Fibroblast of pulmonary artery (primary cell): ENCODE data around the gene ZFP36L2.
"Not testable (repeated sequence)": the region's sequence is repeated elsewhere in the genome, so short reads cannot be mapped to it uniquely, and the experiment has no call there.

Source experiments
- DNase-seq: peaks from one replicate; pipeline ENCODE4 v3.0.0-alpha.2; 2010; ENCODE audit warnings: low read depth
- H3K4me3 ChIP-seq: replicated peaks from 2 replicates; pipeline ENCODE4 v1.5.1; 2011; ENCODE audit warnings: low read depth, mild to moderate bottlenecking, control low read depth, low read length, moderate library complexity
- CTCF ChIP-seq: IDR thresholded peaks from 2 replicates; pipeline ENCODE4 v1.5.1; 2011; ENCODE audit warnings: mild to moderate bottlenecking, control low read depth, low read length, inconsistent platforms; ENCODE audit errors: missing control alignments

The ZFP36L2 gene

GRCh38 chr2:43192744-43193651 is 33.4 kb downstream of the ZFP36L2 start:
- TF ChIP-seq CTCF, result no peak
- no peak for DNase-seq
- H3K4me3 ChIP-seq, result no peak overlapping the region

DNA sequence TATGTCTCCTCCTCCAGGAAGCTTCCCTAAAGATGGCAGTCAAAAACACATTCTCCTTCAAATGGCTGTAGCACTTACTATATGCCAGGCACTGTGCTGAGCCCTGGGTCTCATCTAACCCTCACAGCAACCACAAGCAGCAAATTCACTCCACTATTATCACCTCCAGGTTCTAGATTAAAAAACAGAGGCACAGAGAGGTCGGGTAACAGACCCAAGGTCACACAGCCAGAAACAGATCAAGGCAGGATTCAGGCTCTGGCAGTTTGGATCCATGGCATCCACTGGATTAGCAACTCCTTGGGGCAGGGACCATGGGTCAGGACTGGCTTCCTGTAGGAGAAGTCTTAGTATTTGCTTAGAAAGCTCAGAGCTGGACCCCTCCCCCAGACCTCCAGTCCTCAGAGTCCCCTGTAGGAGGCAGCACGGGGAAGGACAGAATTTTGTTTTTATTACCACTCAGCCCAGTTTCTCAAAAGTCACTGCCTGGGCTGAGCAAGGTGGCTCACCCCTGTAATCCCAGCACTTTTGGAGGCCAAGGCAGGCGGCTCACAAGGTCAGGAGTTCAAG is 34.4 kb downstream of the ZFP36L2 start:
- no peak overlapping the region for H3K4me3 ChIP-seq
- peak; percentile 37 for TF ChIP-seq CTCF
- no peak for DNase-seq

GRCh38 chr2:43190311-43191052 is 35.9 kb downstream of the ZFP36L2 start:
- DNase-seq, result no peak
- no peak overlapping the region for H3K4me3 ChIP-seq
- no peak for TF ChIP-seq CTCF

- not testable (repeated sequence) for DNase-seq, H3K4me3 ChIP-seq
These were observed 36.5 kb downstream of the ZFP36L2 start for GRCh38 chr2:43189861-43190260.

DNA sequence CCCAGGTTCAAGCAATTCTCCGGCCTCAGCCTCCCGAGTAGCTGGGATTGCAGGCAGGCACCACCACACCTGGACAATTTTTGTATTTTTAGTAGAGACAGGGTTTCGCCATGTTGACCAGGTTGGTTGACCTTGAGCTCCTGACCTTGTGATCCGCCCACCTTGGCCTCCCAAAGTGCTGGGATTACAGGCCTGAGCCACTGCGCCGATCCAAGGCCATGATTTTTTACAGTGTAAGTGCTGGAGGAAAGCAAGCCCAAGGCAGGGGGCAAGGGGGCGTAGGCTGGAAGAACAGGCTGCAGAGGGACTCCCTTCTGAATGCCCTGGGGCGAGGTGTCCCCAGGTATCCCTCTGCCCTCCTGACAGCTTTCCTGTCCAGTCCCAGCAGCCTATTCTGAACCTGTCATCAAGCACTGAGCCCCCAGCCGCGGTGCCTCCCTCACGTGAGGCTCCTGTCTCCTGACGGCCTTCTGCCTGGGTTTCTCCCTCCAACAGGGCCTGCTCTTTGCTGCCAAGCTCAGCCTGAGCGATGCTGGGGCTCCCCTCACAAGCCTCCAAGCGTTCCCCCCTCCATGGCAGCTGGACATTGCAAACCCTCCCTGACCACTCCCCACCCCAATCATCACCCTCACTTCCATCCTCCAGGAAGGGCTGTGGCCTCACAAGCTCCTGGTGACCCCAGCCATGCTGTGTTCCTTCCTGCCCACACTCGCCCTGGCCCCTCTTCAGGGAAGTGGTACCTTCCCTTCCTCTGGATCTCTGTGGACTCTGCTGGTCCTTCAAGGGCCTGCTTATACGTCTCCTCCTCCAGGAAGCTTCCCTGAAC is 37.6 kb downstream of the ZFP36L2 start:
- DNase-seq, result no peak
- no peak for TF ChIP-seq CTCF

GRCh38 chr2:43186679-43187374 is 39.6 kb downstream of the ZFP36L2 start:
- DNase-seq, result no peak
- no peak overlapping the region for H3K4me3 ChIP-seq
- TF ChIP-seq CTCF, result no peak

More for the DNA sequence above, 37.6 kb downstream of the ZFP36L2 start:
- no peak overlapping the region for H3K4me3 ChIP-seq
